Aorta (tissue), 5 donors: Measurements from ENCODE around the gene TNN. TPM values are rescaled to one million over a fixed set of nuclear protein-coding genes. Genes with fewer than 3 reads are reported as not detected.
A peak's percentile ranks its signal among the peaks of the same experiment; 100 is the strongest.

Experiments
- ATAC-seq: fragments of 200-7000 bp; cut with Tn5 transposase; one replicate; pipeline ENCODE4 v1.9.1; 2022; ENCODE audit warnings: moderate library complexity; ENCODE audit not compliant: low FRiP score
- DNase-seq, 2 donors: peaks; one replicate each; pipeline ENCODE4 v3.0.0-alpha.2; 2020
- H3K27ac ChIP-seq, 2 donors: one replicate each; pipeline ENCODE4 v1.5.1; 2013; ENCODE audit warnings: low read length in 2 of 2, mild to moderate bottlenecking in 2 of 2, moderate library complexity in 2 of 2, control low read depth in 1 of 2, inconsistent platforms in 1 of 2, low read depth in 1 of 2
- H3K27me3 ChIP-seq, 2 donors: one replicate each; pipeline ENCODE4 v1.6.1; 2013; ENCODE audit warnings: control low read depth in 1 of 2, low read length in 1 of 2, mild to moderate bottlenecking in 1 of 2, moderate library complexity in 1 of 2; ENCODE audit not compliant: insufficient read depth in 2 of 2, control insufficient read depth in 1 of 2
- H3K36me3 ChIP-seq, 2 donors: one replicate each; pipeline ENCODE4 v1.6.1; 2013; ENCODE audit warnings: control low read depth in 1 of 2, low read length in 1 of 2, mild to moderate bottlenecking in 1 of 2; ENCODE audit not compliant: insufficient read depth in 2 of 2, control insufficient read depth in 1 of 2
- H3K4me1 ChIP-seq, 2 donors: one replicate each; pipeline ENCODE4 v1.6.1; 2013; ENCODE audit warnings: low read length in 2 of 2, control low read depth in 1 of 2, mild to moderate bottlenecking in 1 of 2, moderate library complexity in 1 of 2; ENCODE audit not compliant: insufficient read depth in 2 of 2, control insufficient read depth in 1 of 2
- H3K4me3 ChIP-seq, 2 donors: one replicate each; pipeline ENCODE4 v1.5.1; 2013; ENCODE audit warnings: low read length in 2 of 2, control low read depth in 1 of 2, mild to moderate bottlenecking in 1 of 2
- H3K9me3 ChIP-seq: one replicate; pipeline ENCODE4 v1.6.1; 2013; ENCODE audit warnings: mild to moderate bottlenecking, low read length; ENCODE audit not compliant: control insufficient read depth
- WGBS, 2 donors: extraction: QIAGEN DNeasy Blood & Tissue Kit; methylation state at CpG; one replicate each; pipeline ENCODE4 v1.1.7; 2013; 5-methylcytosine and 5-hydroxymethylcytosine counted together
- intact Hi-C, 2 donors: fragments of 100-400 bp; cut with DNase I; formaldehyde crosslinking; loops; one replicate each; pipeline versions ENCODE4 v1.14.2 to v1.15.0; 2022
- polyA plus RNA-seq, 2 donors: library from polyadenylated mRNA; stranded (reverse); fragments of 200-250 nt; gene quantifications; one replicate each; pipeline ENCODE4 v1.2.3, GENCODE V29; 2013
- total RNA-seq, 2 donors: library from RNA; stranded (reverse); fragmentation: NEBNext Ultra II Directional; extraction: Animal tissue kit (Norgen Biotek cat#: 25700); gene quantifications; one replicate each; pipeline ENCODE4 v1.2.1, GENCODE V29; 2021
- donor health status: healthy with polysubstance abuse.
- donor health status: Bipolar disorder and iron deficiency.
- donor health status: DM: no; HTN: no; CAD: no.
- donor health status: DM: no; HTN: no; CAD: no.
- donor health status: DM: yes; HTN: yes; CAD: no.

TNN gene
- total and polyA plus RNA-seq, 4 donors, result 0.25 to 0.30 TPM; not detected in 2

- DNase-seq (no peak), ATAC-seq (no peak)
- WGBS, 2 donors, result 79 to 88% methylated on average over 1 of the region's 1 CpG
- Histone ChIP-seq H3K36me3 (no peaks in the 10 kb centered on the region), H3K4me1 (peaks cover 3 to 5% of the 10 kb centered on the region in 2 donors), H3K4me3 (no peak overlapping the region), H3K27me3 (no peaks in the 10 kb centered on the region), H3K9me3 (no peaks in the 10 kb centered on the region), H3K27ac (no peak overlapping the region)
- intact Hi-C loops, result no loop called here
Measured at GRCh38 chr1:175134500-175134899, 66.9 kb downstream of the TNN start.

- WGBS, 2 donors, result 84% methylated on average over 3 of the region's 3 CpGs
- intact Hi-C loops, result no loop called here
- Histone ChIP-seq H3K9me3 (no peaks in the 10 kb centered on the region), H3K27ac (no peak overlapping the region), H3K36me3 (no peaks in the 10 kb centered on the region), H3K27me3 (no peaks in the 10 kb centered on the region), H3K4me3 (no peak overlapping the region), H3K4me1 (peaks cover 3 to 5% of the 10 kb centered on the region in 2 donors)
- ATAC-seq (no peak), DNase-seq (no peak)
Measured at GRCh38 chr1:175136246-175136645, 68.6 kb downstream of the TNN start.

- ATAC-seq (no peak), DNase-seq (no peak)
- peaks cover 3 to 5% of the 10 kb centered on the region in 2 donors for H3K4me1 ChIP-seq
- H3K36me3 ChIP-seq, result no peaks in the 10 kb centered on the region
- no peaks in the 10 kb centered on the region for H3K9me3 ChIP-seq
- H3K27me3 ChIP-seq, result no peaks in the 10 kb centered on the region
- no peak overlapping the region for H3K27ac ChIP-seq
- 94 to 95% methylated on average over 1 of the region's 1 CpG for WGBS, 2 donors
- intact Hi-C loops, result no loop called here
- H3K4me3 ChIP-seq, result no peak overlapping the region
Measured at GRCh38 chr1:175137369-175137768, 69.7 kb downstream of the TNN start.

- DNase-seq (no peak), ATAC-seq (no peak)
- Histone ChIP-seq H3K4me1 (peaks cover 0 to under 1% of the 10 kb centered on the region in 2 donors), H3K4me3 (no peak overlapping the region), H3K27ac (no peak overlapping the region), H3K9me3 (no peaks in the 10 kb centered on the region), H3K36me3 (no peaks in the 10 kb centered on the region), H3K27me3 (no peaks in the 10 kb centered on the region)
- 49 to 72% methylated on average over 2 of the region's 2 CpGs for WGBS, 2 donors
- intact Hi-C loops, result no loop called here
Measured at GRCh38 chr1:175138579-175138978, 70.9 kb downstream of the TNN start.

GRCh38 chr1:175145899-175146528 lies 78.4 kb downstream of the TNN start:
- no peak for ATAC-seq
- intact Hi-C loops, result loop anchor here in 1 of 2 donors (5.0 kb wide), 1 partner anchor 114 kb away; no protein-coding TSS in a partner anchor
- Histone ChIP-seq H3K27ac (no peak overlapping the region), H3K9me3 (no peaks in the 10 kb centered on the region), H3K27me3 (no peaks in the 10 kb centered on the region), H3K36me3 (no peaks in the 10 kb centered on the region), H3K4me3 (no peak overlapping the region), H3K4me1 (no peaks in the 10 kb centered on the region)
- no peak for DNase-seq
- 62 to 65% methylated on average over 7 of the region's 7 CpGs for WGBS, 2 donors

- intact Hi-C loops, result loop anchor here in 1 of 2 donors (5.0 kb wide), 1 partner anchor 114 kb away; no protein-coding TSS in a partner anchor
- no peaks in the 10 kb centered on the region for H3K36me3 ChIP-seq
- no peaks in the 10 kb centered on the region for H3K27me3 ChIP-seq
- no peaks in the 10 kb centered on the region for H3K4me1 ChIP-seq
- H3K9me3 ChIP-seq, result no peaks in the 10 kb centered on the region
- no peak overlapping the region for H3K27ac ChIP-seq
- no peak overlapping the region for H3K4me3 ChIP-seq
- ATAC-seq (peak; percentile 78), DNase-seq (peak; percentile 77 to 89)
- WGBS, 2 donors, result 27 to 31% methylated on average over 21 of the region's 21 CpGs
Measured at GRCh38 chr1:175146529-175147213, 79.0 kb downstream of the TNN start.

- H3K9me3 ChIP-seq, result no peaks in the 10 kb centered on the region
- no peak overlapping the region for H3K27ac ChIP-seq
- WGBS, 2 donors, result 96% methylated on average over 5 of the region's 5 CpGs
- no peak overlapping the region for H3K4me3 ChIP-seq
- ATAC-seq (no peak), DNase-seq (no peak)
- intact Hi-C loops, result loop anchor here in 1 of 2 donors (5.0 kb wide), 1 partner anchor 115 kb away; no protein-coding TSS in a partner anchor
- no peaks in the 10 kb centered on the region for H3K36me3 ChIP-seq
- H3K4me1 ChIP-seq, result no peaks in the 10 kb centered on the region
- no peaks in the 10 kb centered on the region for H3K27me3 ChIP-seq
Measured at GRCh38 chr1:175147569-175147968, 79.9 kb downstream of the TNN start.

GRCh38 chr1:175148068-175148467 lies 80.4 kb downstream of the TNN start:
- WGBS, 2 donors, result 70 to 71% methylated on average over 7 of the region's 7 CpGs
- no peaks in the 10 kb centered on the region for H3K36me3 ChIP-seq
- H3K4me1 ChIP-seq, result no peaks in the 10 kb centered on the region
- H3K4me3 ChIP-seq, result no peak overlapping the region
- ATAC-seq, result no peak
- DNase-seq, result no peak
- H3K27ac ChIP-seq, result no peak overlapping the region
- intact Hi-C loops, result loop anchor here in 1 of 2 donors (5.0 kb wide), 1 partner anchor 116 kb away; no protein-coding TSS in a partner anchor
- H3K27me3 ChIP-seq, result no peaks in the 10 kb centered on the region
- H3K9me3 ChIP-seq, result no peaks in the 10 kb centered on the region
